ENCODE results near the gene ARHGAP9.

ARHGAP9 gene

GRCh38 chr12:57525615-57526383, 46.1 kb upstream of the ARHGAP9 start:
- DNase-seq (ENCODE audit: extremely low spot score): no peak
- no peak for TF ChIP-seq CTCF (IDR thresholded peaks at IDR 0.05; ENCODE audit: control extremely low read depth, extremely low read depth, low read depth, missing control alignments)
- POLR2A ChIA-PET: no interaction called here
- CTCF ChIA-PET: interaction anchor here (1.1 to 3.4 kb wide), 3 partner anchors 9 to 67 kb away, joined by 3 to 13 read pairs (median 3); no protein-coding TSS in a partner anchor

GRCh38 chr12:57524814-57525614, 45.3 kb upstream of the ARHGAP9 start:
- POLR2A ChIA-PET: interaction anchor here (0.6 kb wide), 1 partner anchor 95 kb away, joined by 3 read pairs; no protein-coding TSS in a partner anchor
- CTCF ChIA-PET: interaction anchor here (0.6 to 3.4 kb wide), 5 partner anchors 8 to 66 kb away, joined by 3 to 13 read pairs (median 3); partner anchors contain the start of gene DCTN2
- DNase-seq (ENCODE audit: extremely low spot score): no peak
- no peak for TF ChIP-seq CTCF (IDR thresholded peaks at IDR 0.05; ENCODE audit: control extremely low read depth, extremely low read depth, low read depth, missing control alignments)

- CTCF ChIA-PET: interaction anchor here (0.6 to 3.4 kb wide), 8 partner anchors 9 to 110 kb away, joined by 3 to 13 read pairs (median 4); partner anchors contain the start of gene DCTN2
- no peak for DNase-seq (ENCODE audit: extremely low spot score)
- no peak for TF ChIP-seq CTCF (IDR thresholded peaks at IDR 0.05; ENCODE audit: control extremely low read depth, extremely low read depth, low read depth, missing control alignments)
- POLR2A ChIA-PET: no interaction called here
Measured at GRCh38 chr12:57523706-57524614, 44.3 kb upstream of the ARHGAP9 start.

- POLR2A ChIA-PET: no interaction called here
- no peak for TF ChIP-seq CTCF (IDR thresholded peaks at IDR 0.05; ENCODE audit: control extremely low read depth, extremely low read depth, low read depth, missing control alignments)
- DNase-seq (ENCODE audit: extremely low spot score): no peak
- CTCF ChIA-PET: interaction anchor here (1.0 to 3.4 kb wide), 4 partner anchors 9 to 111 kb away, joined by 3 to 13 read pairs (median 6); no protein-coding TSS in a partner anchor
Measured at GRCh38 chr12:57522887-57523705, 43.4 kb upstream of the ARHGAP9 start.

- CTCF ChIA-PET: interaction anchor here (1.2 to 2.0 kb wide), 2 partner anchors 10 to 16 kb away, joined by 3 to 10 read pairs; no protein-coding TSS in a partner anchor
- POLR2A ChIA-PET: no interaction called here
Measured at GRCh38 chr12:57522011-57522886, 42.6 kb upstream of the ARHGAP9 start, which contains the start of gene MBD6. Gene MBD6 (plus strand): TSS chr12:57522824. CDS start chr12:57524304, 1,480 bp downstream.

More at GRCh38 chr12:57522011-57522886, 42.6 kb upstream of the ARHGAP9 start, which contains the start of gene MBD6:
- DNase-seq (ENCODE audit: extremely low spot score): peak; percentile 98
- no peak for TF ChIP-seq CTCF (IDR thresholded peaks at IDR 0.05; ENCODE audit: control extremely low read depth, extremely low read depth, low read depth, missing control alignments)
